Activated CD4-positive, alpha-beta T cell treated with anti-CD3 and anti-CD28 coated beads, Interleukin-2, amount 50 U/mL, for 48 hours (primary cell): ENCODE data around the gene GJD4.

Experiments
- DNase-seq, 2 experiments: peaks; one replicate each; pipeline ENCODE4 v3.0.0-alpha.2; 2020

The GJD4 gene, protein sequence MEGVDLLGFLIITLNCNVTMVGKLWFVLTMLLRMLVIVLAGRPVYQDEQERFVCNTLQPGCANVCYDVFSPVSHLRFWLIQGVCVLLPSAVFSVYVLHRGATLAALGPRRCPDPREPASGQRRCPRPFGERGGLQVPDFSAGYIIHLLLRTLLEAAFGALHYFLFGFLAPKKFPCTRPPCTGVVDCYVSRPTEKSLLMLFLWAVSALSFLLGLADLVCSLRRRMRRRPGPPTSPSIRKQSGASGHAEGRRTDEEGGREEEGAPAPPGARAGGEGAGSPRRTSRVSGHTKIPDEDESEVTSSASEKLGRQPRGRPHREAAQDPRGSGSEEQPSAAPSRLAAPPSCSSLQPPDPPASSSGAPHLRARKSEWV

GRCh38 chr10:35605191-35605590 is at the start of gene GJD4:
Gene GJD4 (plus strand): TSS chr10:35605341. CDS start chr10:35605568, 227 bp downstream.
- no peak for DNase-seq

DNA sequence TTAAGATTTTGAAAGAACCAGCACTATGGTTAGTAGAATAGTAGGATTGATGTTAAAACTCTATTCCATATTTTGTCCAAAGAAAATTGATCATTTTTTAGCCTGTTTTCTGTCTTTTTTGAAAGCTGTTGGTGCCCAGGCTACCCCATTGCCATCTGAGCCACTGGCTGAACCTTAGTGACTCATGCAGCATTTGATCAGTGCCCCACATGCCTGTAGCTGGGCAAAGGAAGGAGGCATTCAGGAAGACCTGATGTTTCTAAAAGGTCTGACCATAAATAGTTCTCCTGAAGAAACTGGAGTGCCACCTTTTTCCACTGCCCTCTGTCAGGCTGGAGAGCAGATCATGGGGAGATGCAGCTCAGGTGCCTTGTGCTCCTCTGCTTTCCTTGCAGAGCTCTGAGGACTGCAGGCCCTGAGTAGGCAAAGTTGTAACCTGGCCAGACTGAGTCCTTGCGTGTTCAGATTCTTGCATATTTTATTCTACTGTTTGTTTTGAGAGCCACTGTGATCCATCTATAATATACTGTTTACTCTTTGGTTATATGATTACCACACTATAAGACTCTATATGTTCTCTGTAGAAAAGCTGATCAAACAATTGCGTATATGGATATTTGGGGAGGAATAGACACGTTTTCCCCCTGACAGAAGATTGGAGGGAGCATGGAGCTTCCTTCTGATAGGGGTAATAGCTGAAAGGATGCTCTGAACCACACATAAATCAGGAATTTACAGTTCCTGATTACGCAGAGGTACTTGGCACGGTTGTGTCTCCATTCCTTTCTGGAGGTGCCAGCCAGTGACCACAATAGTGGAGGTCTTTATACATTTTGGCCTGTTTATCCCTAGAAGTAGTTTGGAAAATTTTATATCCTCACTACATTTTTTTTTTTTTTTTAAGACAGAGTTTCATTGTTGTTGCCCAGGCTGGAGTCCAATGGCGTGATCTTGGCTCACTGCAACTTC is 48.9 kb upstream of the GJD4 start:
- DNase-seq = no peak

DNA sequence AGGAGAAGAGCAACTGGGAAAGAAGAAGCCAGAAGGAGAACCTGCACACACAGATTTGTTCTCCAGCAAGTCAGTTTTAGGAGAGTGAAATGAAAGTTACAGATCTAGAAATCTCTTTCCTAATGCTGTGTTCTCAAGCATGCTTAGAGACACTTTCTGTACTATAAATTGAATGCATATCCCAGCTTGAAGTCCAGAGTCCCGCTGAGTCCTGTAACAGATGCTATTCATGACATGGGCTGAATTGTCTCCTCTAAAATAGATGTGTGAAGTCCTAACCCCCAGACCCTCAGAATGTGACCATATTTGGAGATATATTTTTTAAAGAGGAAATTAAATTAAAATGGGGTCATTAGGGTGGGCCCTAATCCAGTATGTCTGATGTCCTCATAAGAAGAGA is 46.9 kb upstream of the GJD4 start:
- no peak for DNase-seq

- no peak for DNase-seq
Measured at GRCh38 chr10:35559416-35559815, 45.7 kb upstream of the GJD4 start.

DNA sequence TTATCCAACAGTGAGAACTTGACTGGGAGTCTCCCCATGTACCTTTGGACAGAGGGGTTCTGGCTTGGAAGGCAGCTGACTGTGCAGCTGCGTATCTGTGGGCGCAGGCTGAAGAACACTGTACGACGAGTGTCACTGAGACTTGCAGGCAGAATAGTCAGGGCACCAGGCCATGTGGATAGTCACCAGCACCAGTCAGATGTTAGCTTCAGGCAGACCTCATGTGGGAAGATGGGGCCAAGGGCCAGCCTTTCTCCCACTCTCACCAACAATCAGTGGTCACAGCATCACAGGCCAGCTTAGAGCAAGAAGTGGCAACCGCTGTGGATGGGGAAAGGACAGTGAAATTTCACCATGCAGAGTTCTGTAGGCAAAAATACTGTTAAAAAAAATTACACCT is 43.4 kb upstream of the GJD4 start:
- no peak for DNase-seq

DNA sequence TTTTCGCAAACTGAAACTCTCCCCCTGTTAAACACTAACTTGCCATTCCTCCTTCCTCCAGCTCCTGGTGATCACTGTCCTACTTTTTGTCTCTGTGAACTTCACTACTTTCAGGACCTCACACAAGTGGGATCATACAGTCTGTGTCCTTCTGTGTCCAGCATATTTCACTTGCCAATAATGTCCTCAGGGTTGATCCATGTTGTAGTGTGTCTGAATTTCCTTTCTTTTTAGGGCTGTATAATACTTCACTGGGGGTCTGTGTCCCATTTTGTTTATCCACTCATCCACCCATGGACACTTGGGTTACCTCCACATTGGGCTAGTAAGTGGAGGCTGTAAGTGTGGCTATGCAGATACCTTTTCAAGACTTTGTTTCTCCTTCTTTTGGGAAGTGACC is 42.7 kb upstream of the GJD4 start:
- DNase-seq = no peak

GRCh38 chr10:35563261-35563891 is 41.8 kb upstream of the GJD4 start:
- DNase-seq = peak; percentile 48 to 57

GRCh38 chr10:35564341-35564968 is 40.7 kb upstream of the GJD4 start:
- DNase-seq = no peak

- no peak for DNase-seq
Measured at GRCh38 chr10:35565602-35566081, 39.5 kb upstream of the GJD4 start.

DNA sequence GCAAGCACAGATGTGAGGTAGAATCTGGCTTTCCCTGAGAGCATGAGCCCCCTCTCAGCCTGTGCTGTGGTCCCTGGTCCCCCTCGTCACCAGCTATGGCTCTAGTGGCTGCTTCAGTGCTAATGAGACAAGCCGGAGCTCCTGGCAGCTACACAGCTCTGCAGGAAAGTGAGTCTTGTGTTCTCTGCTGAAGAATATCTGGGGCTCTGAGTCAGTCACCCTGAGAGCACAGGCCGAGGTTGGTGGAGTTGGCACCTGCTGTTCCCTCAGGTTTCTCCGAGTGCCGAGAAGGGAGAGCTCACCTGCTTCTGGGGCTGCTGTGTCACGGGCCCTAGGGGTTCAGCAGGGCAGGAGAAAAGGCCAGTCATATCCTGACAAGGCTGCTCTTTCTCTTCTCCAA is 37.2 kb upstream of the GJD4 start:
- no peak for DNase-seq

GRCh38 chr10:35568483-35569015 is 36.6 kb upstream of the GJD4 start:
- no peak for DNase-seq

DNA sequence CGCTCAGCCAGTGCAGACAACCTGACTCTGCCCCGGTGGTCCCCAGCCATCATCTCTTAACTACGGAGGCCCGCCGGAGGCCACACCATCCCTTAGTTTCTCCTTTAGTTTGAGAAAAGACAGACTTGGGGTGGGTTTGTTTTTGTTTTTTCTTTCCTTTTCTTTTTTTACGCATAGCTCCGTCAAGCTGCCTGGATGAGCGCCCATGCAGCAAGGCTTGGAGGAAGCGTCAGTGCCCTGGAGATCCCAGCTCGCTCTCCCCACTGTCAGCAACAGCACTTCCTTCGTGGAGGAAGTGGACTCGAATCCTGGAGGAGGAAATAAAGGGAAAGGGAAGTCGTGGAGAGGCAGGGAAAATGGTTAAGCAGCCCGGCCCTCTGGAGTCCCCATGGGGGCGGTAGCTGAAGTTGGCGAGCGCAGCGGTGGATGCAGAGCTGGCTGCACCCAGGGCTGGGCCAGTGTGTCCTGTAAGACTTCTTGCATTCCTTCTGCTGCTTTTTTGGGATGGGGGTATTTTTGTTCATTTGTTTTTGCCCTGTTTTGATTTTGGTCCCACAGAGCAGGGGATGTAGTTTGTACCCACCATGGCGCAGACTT is 35.9 kb upstream of the GJD4 start:
- no peak for DNase-seq

- DNase-seq = no peak
Measured at GRCh38 chr10:35569836-35570235, 35.3 kb upstream of the GJD4 start.

DNA sequence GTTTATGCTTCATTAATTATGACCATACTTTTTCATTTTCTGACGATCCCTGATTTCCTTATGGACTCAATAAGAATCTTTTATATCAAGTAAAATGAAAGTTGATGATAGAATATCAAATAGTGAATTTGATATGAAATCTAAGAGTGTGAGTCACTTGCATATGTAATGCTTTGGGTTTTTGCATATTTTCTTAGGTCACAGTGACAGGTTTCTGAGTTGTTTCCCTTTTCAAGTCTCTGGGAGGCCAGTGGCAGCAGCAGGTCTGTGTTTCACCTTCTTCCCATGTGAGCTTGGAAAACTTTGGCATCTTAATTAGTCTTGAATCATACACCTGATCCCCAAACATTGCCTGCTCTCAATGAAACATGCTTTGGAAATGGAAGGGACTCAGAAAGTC is 34.7 kb upstream of the GJD4 start:
- DNase-seq = no peak

- DNase-seq = no peak
Measured at GRCh38 chr10:35572583-35572982, 32.6 kb upstream of the GJD4 start.

DNA sequence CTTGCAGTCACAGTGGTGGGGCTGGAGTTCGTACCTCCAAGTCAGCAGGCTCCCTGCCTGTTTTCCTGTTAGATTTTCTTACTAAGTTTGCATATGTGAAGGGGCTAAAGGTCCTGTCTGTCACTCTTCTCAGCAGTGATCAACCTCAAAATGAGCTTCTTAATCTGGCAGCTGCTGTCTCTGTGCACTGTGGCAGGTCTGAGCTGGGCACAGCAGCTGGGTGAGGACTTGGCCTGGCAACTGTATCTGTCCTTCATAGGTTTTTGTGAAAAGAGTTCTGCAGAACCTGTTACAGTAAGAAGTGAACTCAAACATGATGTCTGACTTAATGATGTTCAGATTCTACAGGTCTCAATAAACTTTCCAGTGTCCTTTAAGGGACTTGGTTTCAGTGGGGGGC is 31.3 kb upstream of the GJD4 start:
- no peak for DNase-seq

- no peak for DNase-seq
Measured at GRCh38 chr10:35574924-35575352, 30.2 kb upstream of the GJD4 start.

DNA sequence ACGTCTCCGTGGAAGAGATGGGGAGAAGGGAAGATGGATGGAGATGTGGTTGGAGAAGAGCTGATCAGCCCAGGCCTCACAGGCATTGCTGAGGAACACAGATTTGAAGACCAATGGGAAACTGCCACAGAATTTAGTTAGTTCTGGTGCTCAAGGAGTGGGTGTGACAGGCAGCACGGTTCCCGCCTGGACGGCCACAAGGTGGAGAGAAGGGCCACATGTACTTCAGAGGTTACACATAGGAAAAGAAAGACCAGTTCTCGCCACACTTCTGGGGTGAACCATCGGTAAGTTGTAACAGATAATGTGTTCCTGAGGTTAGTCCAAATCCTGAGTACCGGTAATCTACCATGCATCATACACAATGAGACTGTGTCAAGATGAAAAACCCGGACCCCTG is 29.5 kb upstream of the GJD4 start:
- no peak for DNase-seq

DNA sequence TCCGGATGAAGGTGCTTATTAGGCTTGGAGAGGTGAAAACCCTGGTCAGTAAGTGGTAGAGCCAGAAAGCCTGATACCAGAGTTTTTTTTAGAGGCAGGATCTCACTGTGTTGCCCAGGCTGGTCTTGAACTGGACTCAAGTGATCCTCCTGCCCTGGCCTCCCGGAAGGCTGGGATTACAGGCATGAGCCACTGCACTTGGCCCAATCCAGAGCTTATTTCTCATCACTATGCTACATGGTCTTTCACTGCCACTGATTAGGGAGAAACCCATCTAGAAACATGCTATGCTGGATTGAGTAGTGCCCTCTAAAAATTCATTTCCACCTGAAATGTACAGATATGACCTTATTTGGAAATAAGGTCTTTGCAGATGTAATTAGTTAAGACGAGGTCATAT is 28.4 kb upstream of the GJD4 start:
- no peak for DNase-seq

DNA sequence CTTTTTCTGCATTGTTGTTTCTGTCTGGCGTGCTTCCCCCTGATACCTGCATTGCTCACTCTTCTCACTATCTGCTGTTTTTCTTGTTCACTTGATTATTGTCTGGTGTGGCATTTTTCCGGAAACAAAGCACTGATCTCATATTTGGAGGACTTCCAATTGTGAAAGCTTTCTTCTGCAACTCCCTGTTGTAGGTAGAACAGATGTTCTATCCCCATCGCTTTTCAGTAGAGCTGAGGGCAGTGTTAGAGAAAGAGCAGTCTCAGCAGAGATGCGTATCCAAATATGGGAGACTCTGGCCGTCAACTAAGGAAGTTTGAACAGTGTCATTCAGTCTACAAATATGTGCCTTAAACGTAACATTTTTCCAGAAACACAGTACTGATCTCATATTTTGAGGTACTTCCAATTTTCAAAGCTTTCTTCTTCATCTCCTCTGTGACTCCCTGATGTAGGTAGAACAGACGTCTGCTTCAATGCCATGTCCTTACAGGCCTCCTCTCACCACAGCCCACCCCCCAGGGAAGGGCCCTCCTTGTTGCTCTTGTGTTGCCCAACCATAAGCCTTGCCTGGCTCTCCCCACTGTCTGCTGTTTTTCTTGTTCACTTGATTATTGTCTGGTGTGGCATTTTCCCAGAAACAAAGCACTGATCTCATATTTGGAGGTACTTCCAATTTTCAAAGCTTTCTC is 27.1 kb upstream of the GJD4 start:
- DNase-seq = no peak

DNA sequence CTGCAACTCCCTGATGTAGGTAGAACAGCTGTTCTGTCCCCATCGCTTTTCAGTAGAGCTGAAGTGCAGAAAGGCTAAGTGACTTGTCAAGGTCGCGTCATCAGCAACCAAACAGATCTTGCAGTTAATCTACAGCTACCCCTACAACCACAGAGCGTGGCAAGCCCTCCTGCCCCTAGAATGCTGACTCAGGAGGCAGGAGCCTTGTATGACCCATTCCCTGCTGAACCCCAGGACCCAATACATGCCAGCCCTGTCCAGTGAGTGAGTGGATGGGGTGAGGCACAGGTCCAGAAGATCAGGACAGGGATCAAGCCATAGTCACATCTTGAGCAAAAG is 26.6 kb upstream of the GJD4 start:
- DNase-seq = no peak

DNA sequence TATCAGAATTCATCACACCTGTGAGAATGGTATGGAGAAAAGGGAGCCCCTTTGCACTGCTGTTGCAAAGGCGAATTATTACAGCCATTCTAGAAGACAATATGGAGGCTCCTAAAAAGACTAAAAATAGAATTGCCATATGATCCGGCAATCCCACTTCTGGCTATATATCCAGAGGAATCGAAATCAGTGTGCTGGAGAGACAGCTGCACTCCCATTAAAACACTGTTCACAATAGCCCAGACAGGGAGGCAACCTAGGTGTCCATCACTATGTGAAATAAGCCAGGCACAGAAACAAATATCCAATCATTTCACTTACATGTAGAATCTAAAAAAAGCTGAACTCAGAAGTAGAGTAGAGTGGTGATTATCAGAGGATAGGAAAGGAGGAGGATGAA is 26.0 kb upstream of the GJD4 start:
- no peak for DNase-seq
